ENCODE results near the gene NOX3.

DNA sequence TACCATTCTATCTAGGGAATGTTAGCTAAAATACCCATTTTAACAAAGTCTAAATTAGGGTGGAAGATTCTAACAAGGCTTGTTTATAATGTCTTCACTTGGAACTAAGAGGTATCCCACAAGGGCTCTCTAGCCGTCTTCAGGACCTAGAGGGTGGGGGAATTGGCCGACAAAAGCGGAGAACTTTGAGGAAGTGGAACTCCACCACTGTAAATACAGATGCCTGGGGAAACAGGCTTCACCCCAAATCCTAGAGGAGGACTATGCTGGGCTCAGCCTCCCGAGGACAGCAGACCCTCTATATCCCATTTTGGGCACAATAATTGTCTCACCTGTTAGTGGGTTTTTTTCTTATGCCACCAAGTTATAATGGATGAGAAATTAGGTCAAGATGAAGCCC is 83.4 kb downstream of the NOX3 start:
- TF ChIP-seq, protein P1, sequence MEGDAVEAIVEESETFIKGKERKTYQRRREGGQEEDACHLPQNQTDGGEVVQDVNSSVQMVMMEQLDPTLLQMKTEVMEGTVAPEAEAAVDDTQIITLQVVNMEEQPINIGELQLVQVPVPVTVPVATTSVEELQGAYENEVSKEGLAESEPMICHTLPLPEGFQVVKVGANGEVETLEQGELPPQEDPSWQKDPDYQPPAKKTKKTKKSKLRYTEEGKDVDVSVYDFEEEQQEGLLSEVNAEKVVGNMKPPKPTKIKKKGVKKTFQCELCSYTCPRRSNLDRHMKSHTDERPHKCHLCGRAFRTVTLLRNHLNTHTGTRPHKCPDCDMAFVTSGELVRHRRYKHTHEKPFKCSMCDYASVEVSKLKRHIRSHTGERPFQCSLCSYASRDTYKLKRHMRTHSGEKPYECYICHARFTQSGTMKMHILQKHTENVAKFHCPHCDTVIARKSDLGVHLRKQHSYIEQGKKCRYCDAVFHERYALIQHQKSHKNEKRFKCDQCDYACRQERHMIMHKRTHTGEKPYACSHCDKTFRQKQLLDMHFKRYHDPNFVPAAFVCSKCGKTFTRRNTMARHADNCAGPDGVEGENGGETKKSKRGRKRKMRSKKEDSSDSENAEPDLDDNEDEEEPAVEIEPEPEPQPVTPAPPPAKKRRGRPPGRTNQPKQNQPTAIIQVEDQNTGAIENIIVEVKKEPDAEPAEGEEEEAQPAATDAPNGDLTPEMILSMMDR (IDR thresholded peaks at IDR 0.05), result no peak
- TF ChIP-seq EZH2 (IDR thresholded peaks at IDR 0.05; ENCODE audit: borderline replicate concordance, insufficient read depth, low read depth, low read length, poor library complexity, severe bottlenecking), result no peak

Measured in B cell (primary cell).